IMR-90 (cell line): ENCODE measurements around the gene IRAK4. TPM values are rescaled to one million over a fixed set of nuclear protein-coding genes. Genes with fewer than 3 reads are reported as not detected.

Experiments used
- ATAC-seq: fragments of 200-7000 bp; cut with Tn5 transposase; 2 replicates; pipeline ENCODE4 v1.9.1; 2020; ENCODE audit warnings: low read depth, mild to moderate bottlenecking, moderate library complexity
- BruUV-seq: library from RNA; stranded (reverse); fragments of 400-500 nt; replicated peaks from 2 replicates; lab custom pipeline; 2021; lab: Mats Ljungman, UMichigan
- CTCF ChIA-PET: fragments of 300-600 bp; formaldehyde crosslinking; extraction: SDS; loops from one replicate; lab custom pipeline; 2021; ENCODE audit warnings: antibody characterized with exemption; lab: Yijun Ruan, JAX
- POLR2A ChIA-PET: fragments of 300-600 bp; sonication (Branson Sonifier 250); formaldehyde crosslinking; loops from one replicate; lab custom pipeline; 2022; ENCODE audit warnings: antibody characterized with exemption; ENCODE audit not compliant: unreplicated experiment; lab: Charles Lee
- DNase-seq: peaks from one replicate; pipeline ENCODE4 v3.0.0; 2013
- H2AFZ ChIP-seq: replicated peaks from 2 replicates; pipeline ENCODE3; 2013; ENCODE audit warnings: low read length, mild to moderate bottlenecking; ENCODE audit not compliant: poor library complexity
- H2AK5ac ChIP-seq: 2 replicates; pipeline ENCODE4 v1.6.1; 2013; ENCODE audit warnings: low read depth, low read length, inconsistent platforms
- H2AK9ac ChIP-seq: replicated peaks from 2 replicates; pipeline ENCODE3; 2013; ENCODE audit warnings: mild to moderate bottlenecking, low read depth, low read length, moderate library complexity; ENCODE audit not compliant: poor library complexity
- H2BK120ac ChIP-seq: 2 replicates; pipeline ENCODE4 v1.6.1; 2013; ENCODE audit warnings: low read depth, low read length, inconsistent platforms
- H2BK15ac ChIP-seq: 3 replicates; pipeline ENCODE4 v1.6.1; 2013; ENCODE audit warnings: low read depth, low read length, inconsistent platforms
- H2BK20ac ChIP-seq: 2 replicates; pipeline ENCODE4 v1.6.1; 2013; ENCODE audit warnings: low read depth, mild to moderate bottlenecking, inconsistent platforms, low read length, moderate library complexity
- H2BK5ac ChIP-seq: 2 replicates; pipeline ENCODE4 v1.6.1; 2013; ENCODE audit warnings: mild to moderate bottlenecking, low read depth, low read length, inconsistent platforms; ENCODE audit not compliant: poor library complexity, severe bottlenecking
- H3K14ac ChIP-seq: replicated peaks from 2 replicates; pipeline ENCODE4 v1.6.1; 2013; ENCODE audit warnings: low read depth, low read length, inconsistent platforms
- H3K18ac ChIP-seq: 2 replicates; pipeline ENCODE4 v1.6.1; 2013; ENCODE audit warnings: low read depth, low read length, control low read depth
- H3K23ac ChIP-seq: 2 replicates; pipeline ENCODE4 v1.6.1; 2013; ENCODE audit warnings: low read depth, low read length, inconsistent platforms
- H3K27ac ChIP-seq: 2 replicates; pipeline ENCODE4 v1.5.1; 2013; ENCODE audit warnings: mild to moderate bottlenecking, control low read depth, low read length; ENCODE audit not compliant: insufficient read depth
- H3K27me3 ChIP-seq: 2 replicates; pipeline ENCODE4 v1.6.1; 2013; ENCODE audit warnings: low read length; ENCODE audit not compliant: control insufficient read depth, insufficient read depth
- H3K36me3 ChIP-seq: 2 replicates; pipeline ENCODE4 v1.6.1; 2013; ENCODE audit warnings: low read length, mixed read lengths; ENCODE audit not compliant: control insufficient read depth, insufficient read depth
- H3K4ac ChIP-seq: 2 replicates; pipeline ENCODE4 v1.6.1; 2013; ENCODE audit warnings: low read depth, low read length, inconsistent platforms
- H3K4me1 ChIP-seq: 2 replicates; pipeline ENCODE4 v1.6.1; 2013; ENCODE audit warnings: low read length, mixed read lengths; ENCODE audit not compliant: control insufficient read depth, insufficient read depth
- H3K4me2 ChIP-seq: 2 replicates; pipeline ENCODE4 v1.6.1; 2013; ENCODE audit warnings: low read depth, mild to moderate bottlenecking, control low read depth, low read length, moderate library complexity
- H3K4me3 ChIP-seq: 2 replicates; pipeline ENCODE4 v1.5.1; 2013; ENCODE audit warnings: low read depth, mild to moderate bottlenecking, control low read depth, low read length, moderate library complexity; ENCODE audit not compliant: insufficient read depth
- H3K56ac ChIP-seq: 2 replicates; pipeline ENCODE4 v1.6.1; 2013; ENCODE audit warnings: low read length, inconsistent platforms; ENCODE audit not compliant: insufficient read depth; ENCODE audit errors: extremely low read depth
- H3K79me1 ChIP-seq, 2 experiments: 2 replicates each; pipeline ENCODE4 v1.6.1; 2013; ENCODE audit warnings: low read length in 2 of 2, inconsistent platforms in 1 of 2, low read depth in 1 of 2
- H3K9ac ChIP-seq: 2 replicates; pipeline ENCODE4 v1.6.1; 2013; ENCODE audit warnings: low read depth, low read length, control low read depth
- H3K9me1 ChIP-seq: 2 replicates; pipeline ENCODE4 v1.6.1; 2013; ENCODE audit warnings: low read length, inconsistent platforms; ENCODE audit not compliant: insufficient read depth
- H3K9me3 ChIP-seq: 2 replicates; pipeline ENCODE4 v1.6.1; 2013; ENCODE audit warnings: low read length; ENCODE audit not compliant: control insufficient read depth, insufficient read depth
- H4K20me1 ChIP-seq: 2 replicates; pipeline ENCODE4 v1.6.1; 2013; ENCODE audit warnings: low read length, inconsistent platforms; ENCODE audit not compliant: insufficient read depth
- H4K5ac ChIP-seq: 2 replicates; pipeline ENCODE4 v1.6.1; 2013; ENCODE audit warnings: mild to moderate bottlenecking, low read depth, low read length, control low read depth
- H4K8ac ChIP-seq, 2 experiments: 2 replicates each; pipeline ENCODE4 v1.6.1; 2013; ENCODE audit warnings: low read depth in 2 of 2, low read length in 2 of 2, control low read depth in 1 of 2, inconsistent platforms in 1 of 2
- H4K91ac ChIP-seq: 2 replicates; pipeline ENCODE4 v1.6.1; 2013; ENCODE audit warnings: low read depth, low read length, inconsistent platforms; ENCODE audit not compliant: insufficient read depth
- CHD1 ChIP-seq: IDR thresholded peaks from 2 replicates; pipeline ENCODE4 v1.6.1; 2012; ENCODE audit warnings: low read depth, low read length, improper control_type of control experiment
- FOS ChIP-seq: fragments of 150-350 bp; IDR thresholded peaks from 2 replicates; pipeline ENCODE4 v1.6.1; 2016; ENCODE audit warnings: low read depth, low read length
- RCOR1 ChIP-seq: IDR thresholded peaks from 2 replicates; pipeline ENCODE4 v1.6.1; 2012; ENCODE audit warnings: mild to moderate bottlenecking, low read length, improper control_type of control experiment; ENCODE audit not compliant: insufficient replicate concordance
- SMC3 ChIP-seq: fragments of 150-350 bp; IDR thresholded peaks from 2 replicates; pipeline ENCODE4 v1.6.1; 2016; ENCODE audit warnings: low read depth, mild to moderate bottlenecking, antibody characterized with exemption, low read length, moderate library complexity
- dilution Hi-C: fragments of 300-500 bp; cut with HindIII; formaldehyde crosslinking; loops from one replicate; pipeline ENCODE4 v1.14.3; 2018; ENCODE audit warnings: low sequenced_read_pairs; ENCODE audit not compliant: unreplicated experiment
- in situ Hi-C: fragments of 300-500 bp; cut with MboI; formaldehyde crosslinking; loops from 3 replicates; pipeline ENCODE4 v1.14.3; 2019; ENCODE audit warnings: low sequenced_read_pairs, inconsistent platforms, mixed read lengths
- intact Hi-C: fragments of 100-400 bp; cut with micrococcal nuclease; formaldehyde crosslinking; loops from 2 replicates; pipeline ENCODE4 v1.10.0; 2022
- polyA plus RNA-seq, 3 experiments: library from polyadenylated mRNA; depleted of rRNA; stranded (reverse); fragments of >200 nt; gene quantifications; 2 replicates each; pipeline ENCODE4 v1.2.3, GENCODE V29; 2012; ENCODE audit warnings: low replicate concordance in 1 of 3
- total RNA-seq: library from RNA; depleted of rRNA; stranded (reverse); fragments of >200 nt; gene quantifications from 2 replicates; pipeline ENCODE4 v1.2.3, GENCODE V29; 2012

Gene IRAK4
- total and polyA plus RNA-seq, 2 of the 4 experiments (the other 2 are of a cell fraction) = 12.6 to 27.6 TPM

GRCh38 chr12:43762596-43762995 is 3.8 kb downstream of the IRAK4 start:
- Histone ChIP-seq H3K27ac (no peak overlapping the region), H3K14ac (no peak overlapping the region), H3K79me1 (peaks cover 24 to 34% of the 10 kb centered on the region in 2 experiments), H3K4me1 (peaks cover 15% of the 10 kb centered on the region), H4K5ac (no peak overlapping the region), H2BK5ac (no peak overlapping the region), H2AFZ (no peak overlapping the region), H3K9ac (no peak overlapping the region), H3K9me3 (no peaks in the 10 kb centered on the region), H3K23ac (no peak overlapping the region), H3K36me3 (no peaks in the 10 kb centered on the region), H2AK5ac (no peak overlapping the region), H3K4me2 (no peak overlapping the region), H2BK20ac (no peak overlapping the region), H4K20me1 (no peaks in the 10 kb centered on the region), H3K4ac (no peak overlapping the region), H2AK9ac (no peak overlapping the region), H3K18ac (no peak overlapping the region), H4K91ac (no peak overlapping the region), H3K4me3 (no peak overlapping the region), H3K27me3 (no peaks in the 10 kb centered on the region), H3K56ac (no peak overlapping the region), H3K9me1 (peaks cover 5% of the 10 kb centered on the region; the same call in 1 of the 2 replicates), H2BK120ac (no peak overlapping the region), H4K8ac (no peak overlapping the region), H2BK15ac (no peak overlapping the region)
- POLR2A ChIA-PET = no interaction called here
- CTCF ChIA-PET = no interaction called here
- no peak for TF ChIP-seq CHD1
- TF ChIP-seq SMC3 = no peak
- no peak for TF ChIP-seq RCOR1
- no peak for TF ChIP-seq FOS
- BruUV-seq = no TSS peak
- ATAC-seq (no peak), DNase-seq (no peak)
- in situ Hi-C loops (no loop called here), intact Hi-C loops (no loop called here), dilution Hi-C loops (no loop called here)
